ENCODE results near the gene MOV10L1.

GRCh38 chr22:50148991-50149721 is 59.4 kb downstream of the MOV10L1 start:
- no peak for TF ChIP-seq POLR2A (IDR thresholded peaks at IDR 0.05; ENCODE audit: extremely low read depth, insufficient read length)
- TF ChIP-seq CTCF (IDR thresholded peaks at IDR 0.05; ENCODE audit: low read depth, low read length): peak; percentile 87
- TF ChIP-seq MAX (IDR thresholded peaks at IDR 0.05; ENCODE audit: low read depth, low read length): peak; percentile 71
- TF ChIP-seq MYC (IDR thresholded peaks at IDR 0.05; ENCODE audit: low read depth, low read length): no peak; the same call in 1 of the 2 replicates
